HFFc6 (cell line): ENCODE results near the gene CRADD. TPM values are rescaled to one million over a fixed set of nuclear protein-coding genes. Genes with fewer than 3 reads are reported as not detected.

ENCODE experiments used
- DNase-seq: peaks from one replicate; pipeline ENCODE4 v3.0.0-alpha.2; 2018
- H3K27ac Mint-ChIP-seq: 2 replicates; pipeline ENCODE4 v1.8.0; 2020; ENCODE audit warnings: mild to moderate bottlenecking, mixed read lengths
- H3K27me3 Mint-ChIP-seq: 2 replicates; pipeline ENCODE4 v1.8.0; 2021; ENCODE audit warnings: mild to moderate bottlenecking, moderate library complexity, mixed read lengths; ENCODE audit not compliant: insufficient read depth
- H3K36me3 Mint-ChIP-seq: 2 replicates; pipeline ENCODE4 v1.8.0; 2021; ENCODE audit warnings: low read depth, mixed read lengths
- H3K4me1 Mint-ChIP-seq: 2 replicates; pipeline ENCODE4 v1.8.0; 2020; ENCODE audit warnings: low read depth, mixed read lengths
- H3K4me3 Mint-ChIP-seq: 2 replicates; pipeline ENCODE4 v1.8.0; 2020; ENCODE audit warnings: mild to moderate bottlenecking, moderate library complexity, mixed read lengths
- H3K9me3 Mint-ChIP-seq: 2 replicates; pipeline ENCODE4 v1.8.0; 2020; ENCODE audit warnings: mild to moderate bottlenecking, mixed read lengths
- CTCF ChIP-seq: fragments of 200-600 bp; sonication (generic); IDR thresholded peaks from 2 replicates; pipeline ENCODE4 v1.5.0; 2021; ENCODE audit warnings: antibody characterized with exemption, mild to moderate bottlenecking
- total RNA-seq, 6 experiments: library from RNA; stranded (reverse); fragmentation: NEBNext Ultra II Directional; extraction: Animal tissue kit (Norgen Biotek cat#: 25700); gene quantifications; 2 replicates in 1 of 6; 3 replicates in 5 of 6; pipeline ENCODE4 v1.2.3, GENCODE V29; 2021

The CRADD gene
- total RNA-seq, 6 experiments from 2014 or later, result 15.3 to 20.1 (median 17.9) TPM

GRCh38 chr12:93714382-93714781 lies 37.2 kb downstream of the CRADD start:
- H3K36me3 Mint-ChIP-seq, result peaks cover 31% of the 10 kb centered on the region
- TF ChIP-seq CTCF, result no peak
- H3K9me3 Mint-ChIP-seq, result peaks cover 34% of the 10 kb centered on the region
- peak overlapping the region; percentile 83 for H3K27ac Mint-ChIP-seq
- peaks cover 24% of the 10 kb centered on the region for H3K4me1 Mint-ChIP-seq
- no peaks in the 10 kb centered on the region for H3K27me3 Mint-ChIP-seq
- H3K4me3 Mint-ChIP-seq, result no peak overlapping the region; the same call in 1 of the 2 replicates
- DNase-seq, result peak; percentile 66

GRCh38 chr12:93719710-93720109 lies 42.5 kb downstream of the CRADD start:
- no peak for DNase-seq
- H3K4me3 Mint-ChIP-seq, result no peak overlapping the region
- TF ChIP-seq CTCF, result no peak
- H3K4me1 Mint-ChIP-seq, result peaks cover 33% of the 10 kb centered on the region
- H3K36me3 Mint-ChIP-seq, result peaks cover 37% of the 10 kb centered on the region
- H3K9me3 Mint-ChIP-seq, result peaks cover 38% of the 10 kb centered on the region
- peaks cover 3% of the 10 kb centered on the region; the same call in 1 of the 2 replicates for H3K27me3 Mint-ChIP-seq
- H3K27ac Mint-ChIP-seq, result no peak overlapping the region

GRCh38 chr12:93720559-93720958 lies 43.4 kb downstream of the CRADD start:
- TF ChIP-seq CTCF, result no peak
- DNase-seq, result no peak
- no peak overlapping the region for H3K27ac Mint-ChIP-seq
- H3K4me1 Mint-ChIP-seq, result peaks cover 27% of the 10 kb centered on the region
- no peak overlapping the region for H3K4me3 Mint-ChIP-seq
- H3K9me3 Mint-ChIP-seq, result peaks cover 38% of the 10 kb centered on the region
- H3K36me3 Mint-ChIP-seq, result peaks cover 42% of the 10 kb centered on the region
- H3K27me3 Mint-ChIP-seq, result peaks cover 3% of the 10 kb centered on the region; the same call in 1 of the 2 replicates

GRCh38 chr12:93722179-93722578 lies 45.0 kb downstream of the CRADD start:
- Mint-ChIP-seq H3K4me1 (peaks cover 30% of the 10 kb centered on the region), H3K4me3 (no peak overlapping the region), H3K9me3 (peaks cover 38% of the 10 kb centered on the region), H3K27ac (no peak overlapping the region), H3K36me3 (peaks cover 42% of the 10 kb centered on the region), H3K27me3 (peaks cover 3% of the 10 kb centered on the region; the same call in 1 of the 2 replicates)
- TF ChIP-seq CTCF, result no peak
- no peak for DNase-seq

GRCh38 chr12:93722835-93723567 lies 45.8 kb downstream of the CRADD start:
- H3K27me3 Mint-ChIP-seq, result peaks cover 3% of the 10 kb centered on the region; the same call in 1 of the 2 replicates
- peaks cover 37% of the 10 kb centered on the region for H3K4me1 Mint-ChIP-seq
- peak; percentile 90 for DNase-seq
- peaks cover 37% of the 10 kb centered on the region for H3K36me3 Mint-ChIP-seq
- no peak for TF ChIP-seq CTCF
- H3K4me3 Mint-ChIP-seq, result peak overlapping the region; percentile 22; the same call in 1 of the 2 replicates
- peak overlapping the region; percentile 62 for H3K27ac Mint-ChIP-seq
- peaks cover 35% of the 10 kb centered on the region for H3K9me3 Mint-ChIP-seq
